HG03575 (cell line): ENCODE data around the gene VWF.
"Not testable (repeated sequence)": the region's sequence is repeated elsewhere in the genome, so short reads cannot be mapped to it uniquely, and the experiment has no call there.

Experiments used
- ATAC-seq: cut with Tn5 transposase; IDR thresholded peaks from one replicate; pipeline ENCODE4 v1.9.1; 2021; ENCODE audit not compliant: unreplicated experiment, insufficient number of reproducible peaks, low FRiP score; ENCODE audit errors: extremely low read depth

The VWF gene

GRCh38 chr12:6047249-6048237 lies 76.9 kb downstream of the VWF start:
- no peak for ATAC-seq

- no peak for ATAC-seq
Measured at GRCh38 chr12:6046511-6047180, 77.8 kb downstream of the VWF start.

GRCh38 chr12:6045438-6045837 lies 79.0 kb downstream of the VWF start:
- ATAC-seq: no peak

GRCh38 chr12:6044082-6044481 lies 80.4 kb downstream of the VWF start:
- no peak for ATAC-seq

GRCh38 chr12:6042446-6042845 lies 82.0 kb downstream of the VWF start:
- no peak for ATAC-seq

- no peak for ATAC-seq
Measured at GRCh38 chr12:6041891-6042290, 82.6 kb downstream of the VWF start.

- no peak for ATAC-seq
Measured at GRCh38 chr12:6040815-6041214, 83.7 kb downstream of the VWF start.

- ATAC-seq: no peak
Measured at GRCh38 chr12:6039894-6040601, 84.4 kb downstream of the VWF start.

GRCh38 chr12:6038160-6038559 lies 86.3 kb downstream of the VWF start:
- ATAC-seq: no peak

GRCh38 chr12:6037459-6037858 lies 87.0 kb downstream of the VWF start:
- ATAC-seq: no peak

GRCh38 chr12:6036509-6036908 lies 88.0 kb downstream of the VWF start:
- no peak for ATAC-seq

GRCh38 chr12:6034596-6034995 lies 89.9 kb downstream of the VWF start:
- ATAC-seq: no peak

- no peak for ATAC-seq
Measured at GRCh38 chr12:6033546-6033945, 90.9 kb downstream of the VWF start.

GRCh38 chr12:6032726-6033125 lies 91.7 kb downstream of the VWF start:
- ATAC-seq: no peak

- no peak for ATAC-seq
Measured at GRCh38 chr12:6031001-6031400, 93.5 kb downstream of the VWF start.

- no peak for ATAC-seq
Measured at GRCh38 chr12:6030081-6030480, 94.4 kb downstream of the VWF start.

- ATAC-seq: no peak
Measured at GRCh38 chr12:6029401-6029800, 95.1 kb downstream of the VWF start.

- ATAC-seq: no peak
Measured at GRCh38 chr12:6026998-6027397, 97.5 kb downstream of the VWF start.

- ATAC-seq: not testable (repeated sequence)
Measured at GRCh38 chr12:6025703-6026298, 98.7 kb downstream of the VWF start.
